GM21367 (cell line): ENCODE results near the gene PANK4.
"Not testable (repeated sequence)": the region's sequence is repeated elsewhere in the genome, so short reads cannot be mapped to it uniquely, and the experiment has no call there.

Source experiments
- ATAC-seq: cut with Tn5 transposase; IDR thresholded peaks from one replicate; pipeline ENCODE4 v1.9.1; 2021; ENCODE audit not compliant: unreplicated experiment

The PANK4 gene

DNA sequence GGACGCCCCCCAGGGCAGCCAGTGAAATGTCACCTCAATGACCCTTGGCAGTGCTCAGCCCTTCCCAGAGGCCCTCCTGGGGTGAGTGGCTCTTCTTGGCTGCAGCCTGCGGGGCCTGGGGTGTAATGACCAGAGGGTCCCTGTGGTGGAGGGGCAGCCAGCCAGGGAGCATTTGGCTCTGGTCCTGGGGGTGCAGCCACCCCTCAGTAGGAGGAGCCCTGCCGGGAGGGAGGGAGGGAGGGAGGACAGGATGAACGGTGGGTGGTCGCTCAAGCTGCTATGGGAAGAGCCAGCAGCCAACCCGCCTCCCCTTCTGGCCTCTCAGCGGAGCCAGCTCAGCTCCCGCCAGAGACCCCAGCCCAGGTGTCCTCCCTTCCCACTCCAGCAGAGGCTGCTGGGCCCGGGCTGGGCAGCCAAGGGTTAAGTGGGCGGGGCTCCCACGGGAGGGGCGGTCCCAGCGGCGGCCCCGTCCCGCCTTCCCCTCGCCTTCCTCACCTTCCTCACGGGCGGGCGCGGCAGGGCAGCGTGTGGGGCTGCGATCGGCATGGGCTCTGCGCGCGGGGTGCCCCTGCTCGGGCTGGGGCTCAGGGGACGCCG is 59.3 kb downstream of the PANK4 start:
- no peak for ATAC-seq

DNA sequence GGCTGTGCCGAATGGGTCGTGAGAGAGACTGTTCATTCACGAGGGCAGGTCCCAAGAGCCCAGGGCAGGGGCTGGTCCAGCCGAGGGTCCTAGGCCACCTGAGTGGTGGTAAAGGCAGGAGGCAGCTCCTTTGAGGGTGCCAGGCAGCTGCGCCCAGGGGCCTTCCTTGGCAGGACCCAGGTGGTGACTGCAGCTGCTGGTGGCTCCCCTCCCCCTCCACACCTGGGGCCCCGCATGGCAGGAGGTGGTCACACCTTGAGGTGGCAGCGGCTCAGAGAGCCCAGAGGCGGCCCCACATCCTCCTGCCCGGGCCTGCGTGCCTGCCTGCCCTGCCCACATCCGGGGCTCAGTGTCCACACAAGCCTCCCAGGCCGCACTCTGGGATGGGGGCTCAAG is 60.1 kb downstream of the PANK4 start:
- ATAC-seq, result no peak

DNA sequence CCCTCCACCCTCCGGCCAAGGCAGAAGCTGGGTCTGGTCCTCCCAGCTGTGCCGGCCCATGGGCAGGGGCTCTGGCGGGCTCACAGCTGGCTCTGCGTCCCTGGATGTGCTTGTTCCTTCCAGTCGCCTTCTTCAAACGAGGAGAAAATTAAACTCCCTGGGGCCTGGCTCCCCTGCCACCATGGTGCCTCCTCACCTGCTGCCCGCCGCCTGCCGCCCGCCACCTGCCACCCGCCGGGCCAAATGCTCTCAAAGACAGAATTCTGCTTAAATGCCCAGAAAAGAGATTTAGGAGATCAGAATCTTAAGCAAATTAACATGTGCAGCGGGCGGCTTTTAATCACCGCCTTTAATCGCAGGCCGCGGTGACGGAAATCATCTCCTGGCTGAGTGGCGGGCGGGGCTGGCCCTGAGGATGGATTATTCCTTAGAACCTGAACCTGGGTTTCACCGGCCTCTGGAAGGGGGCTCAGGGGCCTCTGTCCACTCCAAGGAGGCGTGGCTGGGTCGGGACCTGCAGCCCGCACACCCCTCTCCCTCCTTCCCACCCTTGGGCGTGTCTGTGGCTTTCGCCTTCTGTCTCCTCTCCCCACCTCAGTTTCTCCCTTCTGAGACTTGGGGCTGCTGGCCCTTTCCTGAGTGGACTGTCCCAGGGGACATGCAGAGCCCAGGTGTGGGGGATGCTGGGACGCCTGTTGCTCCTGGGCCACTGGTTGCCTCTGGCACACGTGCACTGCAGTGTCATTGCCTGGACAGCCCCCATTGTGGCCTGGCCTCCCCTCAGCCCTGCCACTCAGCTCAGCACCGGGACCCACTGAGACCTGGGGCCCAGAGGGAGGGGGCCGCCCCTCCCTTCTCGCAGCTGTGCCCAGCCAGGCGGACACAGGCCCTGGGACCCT is 60.8 kb downstream of the PANK4 start:
- ATAC-seq, result no peak

DNA sequence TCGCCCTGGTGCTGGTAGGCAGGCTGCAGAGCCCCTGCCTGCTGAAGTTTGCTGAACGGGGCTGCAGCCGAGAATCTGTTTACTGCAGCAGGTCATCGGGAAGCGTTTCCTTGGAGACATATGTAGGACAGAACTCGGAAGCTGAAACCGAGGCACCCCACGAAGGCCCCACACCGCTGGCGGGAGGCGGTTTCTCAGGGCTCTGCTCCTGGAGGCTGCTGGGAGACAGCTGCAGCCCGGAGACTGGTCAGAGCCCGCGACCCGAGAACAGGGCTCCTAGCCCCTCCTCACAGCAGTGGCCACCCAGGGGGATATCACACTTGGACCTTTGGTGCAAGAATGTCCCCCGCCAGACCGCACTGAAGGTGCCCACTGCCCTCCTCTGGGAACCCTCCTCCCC is 63.0 kb downstream of the PANK4 start:
- ATAC-seq, result no peak

DNA sequence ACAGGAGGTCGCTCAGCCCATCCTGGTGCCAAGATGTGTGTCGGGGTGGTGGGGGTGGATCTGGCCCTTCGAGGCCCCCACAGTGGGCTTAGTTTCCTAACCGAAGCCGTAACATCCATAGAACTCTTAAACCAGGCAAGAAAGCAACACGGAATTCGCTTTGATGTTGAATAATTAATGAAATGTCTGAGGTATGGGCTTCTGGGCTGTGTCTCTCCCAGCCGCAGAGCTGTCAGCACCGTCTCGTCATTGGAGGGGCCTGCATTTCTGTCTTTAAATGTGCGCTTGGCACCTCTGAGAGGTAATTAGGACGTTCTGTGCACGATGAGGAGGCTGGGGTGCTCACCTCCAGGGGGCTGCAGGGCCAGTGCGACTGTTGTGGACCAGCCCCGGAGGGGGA is 63.6 kb downstream of the PANK4 start:
- ATAC-seq, result no peak

DNA sequence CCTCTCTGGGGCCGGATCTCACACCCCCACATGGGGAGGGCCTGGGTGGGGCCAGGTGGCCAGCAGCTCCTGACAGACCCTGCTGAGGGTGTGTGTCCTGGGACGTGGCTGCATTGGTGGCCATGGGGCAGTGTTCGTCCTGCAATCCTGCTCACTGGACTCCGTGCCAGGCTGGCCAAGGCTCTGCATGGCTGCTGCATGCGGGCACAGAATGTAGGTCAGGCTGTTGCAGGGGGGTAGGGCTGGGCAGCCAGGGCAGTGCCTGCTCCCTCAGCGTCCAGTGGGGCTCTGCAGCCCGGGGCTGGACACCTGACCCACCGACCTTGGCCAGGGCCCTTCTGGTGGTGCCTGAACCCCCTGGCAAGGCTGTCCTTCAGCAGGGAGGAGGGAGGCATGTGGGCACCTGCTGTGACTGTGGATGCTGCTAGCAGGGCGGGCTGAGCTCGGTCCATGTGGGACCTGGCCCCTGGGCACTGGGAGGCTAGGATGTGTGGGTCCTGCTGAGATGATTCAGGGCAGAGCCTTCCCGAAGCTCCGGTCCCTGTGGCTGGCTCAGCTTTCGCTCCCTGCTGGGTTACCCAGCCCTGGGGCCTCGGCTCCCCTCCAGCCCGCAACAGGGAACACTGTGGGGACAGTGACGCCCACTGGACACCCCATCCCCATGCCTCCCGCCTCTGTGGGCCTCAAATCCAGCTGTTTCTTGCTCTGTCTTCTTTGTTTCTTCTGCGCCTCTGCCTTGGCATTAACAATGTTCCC is 65.2 kb downstream of the PANK4 start:
- ATAC-seq, result no peak

DNA sequence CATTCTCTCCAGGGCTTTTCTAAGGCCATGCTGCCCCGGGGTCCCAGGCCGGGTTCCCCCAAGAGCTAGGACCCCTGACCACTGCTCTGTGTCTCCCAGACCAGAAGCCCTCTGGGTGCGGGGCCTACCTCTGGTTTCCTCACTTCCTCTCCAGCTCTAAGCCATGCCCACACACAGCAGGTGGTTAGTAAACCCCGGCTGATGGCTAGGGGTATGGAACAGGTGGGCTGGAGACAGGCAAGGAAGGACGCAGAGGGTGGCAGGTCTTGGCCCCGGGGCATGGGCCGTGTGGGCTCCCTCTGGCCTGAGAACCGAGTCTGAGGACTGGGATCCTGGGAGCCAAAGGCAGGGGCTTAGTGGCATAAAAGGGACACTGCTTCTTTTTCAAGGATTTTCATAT is 66.2 kb downstream of the PANK4 start:
- no peak for ATAC-seq

DNA sequence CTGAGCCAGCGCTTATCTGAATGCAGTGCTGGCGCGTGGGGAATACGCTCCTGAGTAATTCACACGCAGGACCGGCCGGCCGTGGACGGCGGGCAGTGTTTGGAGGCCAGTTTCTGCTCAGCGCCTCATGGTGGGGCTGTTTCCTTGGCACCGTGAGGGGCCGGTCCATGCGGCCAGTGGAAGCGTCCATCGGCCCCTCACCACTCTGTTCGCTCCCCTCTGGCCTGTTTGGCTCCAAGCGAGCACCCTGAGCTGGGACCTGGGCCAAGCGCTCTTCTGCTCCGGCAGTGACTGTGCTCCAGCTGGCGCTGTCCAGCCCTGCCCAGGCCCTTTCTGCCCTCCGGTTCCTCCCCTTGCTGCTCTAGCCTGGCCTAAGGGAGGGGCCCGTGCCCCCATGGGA is 66.6 kb downstream of the PANK4 start:
- ATAC-seq, result no peak

DNA sequence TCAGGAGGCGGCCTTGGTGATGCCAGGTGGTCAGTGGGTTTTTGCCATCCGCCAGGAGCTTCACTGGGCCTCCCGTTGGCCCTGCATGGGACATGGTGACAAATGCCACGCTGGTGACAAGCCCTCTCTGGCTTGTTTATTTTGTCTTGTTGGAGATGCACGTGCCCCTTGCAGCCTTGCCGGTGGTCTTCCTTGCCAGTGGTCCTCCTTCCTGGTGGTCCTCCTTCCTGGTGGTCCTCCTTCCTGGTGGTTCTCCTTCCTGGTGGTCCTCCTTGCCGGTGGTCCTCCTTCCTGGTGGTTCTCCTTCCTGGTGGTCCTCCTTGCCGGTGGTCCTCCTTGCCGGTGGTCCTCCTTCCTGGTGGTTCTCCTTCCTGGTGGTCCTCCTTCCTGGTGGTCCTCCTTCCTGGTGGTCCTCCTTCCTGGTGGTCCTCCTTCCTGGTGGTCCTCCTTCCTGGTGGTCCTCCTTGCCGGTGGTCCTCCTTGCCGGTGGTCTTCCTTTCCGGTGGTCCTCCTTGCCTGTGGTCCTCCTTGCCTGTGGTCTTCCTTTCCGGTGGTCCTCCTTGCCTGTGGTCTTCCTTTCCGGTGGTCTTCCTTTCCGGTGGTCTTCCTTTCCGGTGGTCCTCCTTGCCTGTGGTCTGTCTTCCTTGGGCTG is 67.2 kb downstream of the PANK4 start:
- not testable (repeated sequence) for ATAC-seq

DNA sequence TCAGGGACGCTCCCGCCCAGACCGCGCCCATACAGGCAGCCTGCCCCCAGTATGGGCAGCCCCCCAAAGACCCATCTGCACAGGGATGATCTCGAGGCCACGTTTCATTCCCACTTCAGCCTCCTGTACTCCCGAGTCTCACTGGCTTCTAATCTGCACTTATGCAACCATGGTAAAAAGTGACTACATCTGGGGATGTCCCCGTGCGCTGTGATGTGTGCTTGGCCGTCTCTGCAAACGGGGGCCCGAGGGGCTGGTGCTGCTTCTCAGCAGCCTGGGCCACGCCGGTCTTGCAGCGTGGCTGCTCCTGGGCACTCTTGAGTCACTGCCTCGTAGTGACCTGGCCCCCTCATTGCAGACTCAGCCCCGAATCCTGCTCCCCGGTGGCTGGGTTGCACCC is 67.7 kb downstream of the PANK4 start:
- no peak for ATAC-seq
